Common myeloid progenitor, CD34-positive (primary cell): ENCODE measurements around the gene MXD3.
"Not testable (repeated sequence)": the region's sequence is repeated elsewhere in the genome, so short reads cannot be mapped to it uniquely, and the experiment has no call there.

Experiments used
- CTCF ChIA-PET: fragments of 350-600 bp; sonication (Branson Sonifier 250); formaldehyde crosslinking; loops from one replicate; lab custom pipeline; 2021; ENCODE audit warnings: antibody characterized with exemption; lab: Charles Lee
- POLR2A ChIA-PET: fragments of 350-600 bp; sonication (Branson Sonifier 250); formaldehyde crosslinking; loops from one replicate; lab custom pipeline; 2021; ENCODE audit warnings: antibody characterized with exemption; lab: Charles Lee
- DNase-seq, 3 donors: peaks; one replicate each; pipeline versions ENCODE4 v3.0.0 to v3.0.0-alpha.2; 2013
- H3K27ac ChIP-seq, 2 experiments: 1 replicate in 1 of 2; 2 replicates in 1 of 2; pipeline ENCODE4 v1.7.0; 2013; ENCODE audit warnings: inconsistent platforms in 2 of 2, low read length in 2 of 2, mild to moderate bottlenecking in 2 of 2, low read depth in 1 of 2, moderate library complexity in 1 of 2; ENCODE audit not compliant: severe bottlenecking in 2 of 2, insufficient read depth in 1 of 2, poor library complexity in 1 of 2
- H3K27me3 ChIP-seq, 5 experiments: replicated peaks in 2 of 5; 1 replicate in 3 of 5; 2 replicates in 2 of 5; pipeline versions ENCODE4 v1.6.1 to v1.7.0; 2013; ENCODE audit warnings: low read length in 4 of 5, mild to moderate bottlenecking in 2 of 5, moderate library complexity in 2 of 5, inconsistent platforms in 1 of 5; ENCODE audit not compliant: insufficient read depth in 5 of 5, control insufficient read depth in 4 of 5
- H3K36me3 ChIP-seq, 4 experiments: 1 replicate in 2 of 4; 2 replicates in 2 of 4; pipeline versions ENCODE4 v1.6.1 to v1.7.0; 2013; ENCODE audit warnings: low read length in 3 of 4, control low read depth in 1 of 4, mild to moderate bottlenecking in 1 of 4; ENCODE audit not compliant: control insufficient read depth in 4 of 4, insufficient read depth in 4 of 4
- H3K4me1 ChIP-seq, 4 experiments: 1 replicate in 3 of 4; 2 replicates in 1 of 4; pipeline versions ENCODE4 v1.6.1 to v1.7.1; 2013; ENCODE audit warnings: low read length in 3 of 4, mild to moderate bottlenecking in 3 of 4, control low read depth in 1 of 4, inconsistent platforms in 1 of 4, moderate library complexity in 1 of 4; ENCODE audit not compliant: control insufficient read depth in 4 of 4, insufficient read depth in 4 of 4; ENCODE audit errors: control extremely low read depth in 1 of 4
- H3K4me3 ChIP-seq, 7 experiments: 1 replicate in 4 of 7; 2 replicates in 3 of 7; pipeline versions ENCODE4 v1.5.1 to v1.7.0; 2013; ENCODE audit warnings: mild to moderate bottlenecking in 7 of 7, low read length in 6 of 7, moderate library complexity in 6 of 7, inconsistent platforms in 2 of 7, low read depth in 2 of 7, control low read depth in 1 of 7; ENCODE audit not compliant: insufficient read depth in 4 of 7, control insufficient read depth in 1 of 7; ENCODE audit errors: extremely low read depth in 1 of 7
- H3K9me3 ChIP-seq, 5 experiments: 1 replicate in 4 of 5; 2 replicates in 1 of 5; pipeline versions ENCODE4 v1.6.1 to v1.7.1; 2013; ENCODE audit warnings: low read length in 4 of 5, mild to moderate bottlenecking in 2 of 5, inconsistent platforms in 1 of 5, low read depth in 1 of 5, moderate library complexity in 1 of 5; ENCODE audit not compliant: control insufficient read depth in 4 of 5, insufficient read depth in 2 of 5; ENCODE audit errors: control extremely low read depth in 1 of 5
- WGBS: methylation state at CpG from one replicate; pipeline ENCODE4 v1.1.5; 2013; ENCODE audit not compliant: insufficient coverage; 5-methylcytosine and 5-hydroxymethylcytosine counted together

MXD3 gene

GRCh38 chr5:177344891-177345290 lies 33.2 kb upstream of the MXD3 start:
- CTCF ChIA-PET: interaction anchor here (1.9 to 2.9 kb wide), 2 partner anchors 10 to 11 kb away, joined by 6 to 10 read pairs; no protein-coding TSS in a partner anchor
- no peak overlapping the region for H3K27ac ChIP-seq
- 93% methylated on average over 2 of the region's 6 CpGs for WGBS
- no peaks in the 10 kb centered on the region for H3K9me3 ChIP-seq
- POLR2A ChIA-PET: no interaction called here
- no peak for DNase-seq
- H3K36me3 ChIP-seq: peaks cover 4 to 42% (median 25%) of the 10 kb centered on the region in 4 experiments
- no peaks in the 10 kb centered on the region for H3K27me3 ChIP-seq
- H3K4me1 ChIP-seq: peaks cover 0 to 9% (median 5%) of the 10 kb centered on the region in 4 experiments
- no peak overlapping the region for H3K4me3 ChIP-seq

- CTCF ChIA-PET: interaction anchor here (1.2 to 1.9 kb wide), 2 partner anchors 9 to 34 kb away, joined by 4 to 6 read pairs; no protein-coding TSS in a partner anchor
- 100% methylated on average over 3 of the region's 6 CpGs for WGBS
- Histone ChIP-seq H3K27ac (no peak overlapping the region), H3K36me3 (peaks cover 4 to 43% (median 28%) of the 10 kb centered on the region in 4 experiments), H3K27me3 (no peaks in the 10 kb centered on the region), H3K4me1 (peaks cover 0 to 6% (median 0%) of the 10 kb centered on the region in 4 experiments), H3K4me3 (no peak overlapping the region), H3K9me3 (no peaks in the 10 kb centered on the region)
- no peak for DNase-seq
- POLR2A ChIA-PET: no interaction called here
These were observed 32.1 kb upstream of the MXD3 start for GRCh38 chr5:177343777-177344176.

- H3K27me3 ChIP-seq, H3K4me3 ChIP-seq, POLR2A ChIA-PET, H3K27ac ChIP-seq, H3K4me1 ChIP-seq, H3K9me3 ChIP-seq, DNase-seq: not testable (repeated sequence)
- CTCF ChIA-PET: interaction anchor here (1.0 to 1.2 kb wide), 2 partner anchors 34 kb away, joined by 3 read pairs; no protein-coding TSS in a partner anchor
- WGBS: 100% methylated on average over 4 of the region's 14 CpGs
- peaks cover 4 to 51% (median 34%) of the 10 kb centered on the region in 4 experiments for H3K36me3 ChIP-seq
These were observed 31.3 kb upstream of the MXD3 start for GRCh38 chr5:177343000-177343399.

GRCh38 chr5:177339107-177339638 lies 27.5 kb upstream of the MXD3 start:
- CTCF ChIA-PET: interaction anchor here (0.9 to 10.2 kb wide), 5 partner anchors 11 to 30 kb away, joined by 3 to 162 read pairs (median 6); partner anchors contain the start of gene LMAN2
- POLR2A ChIA-PET: no interaction called here
- Histone ChIP-seq H3K4me3 (no peak overlapping the region), H3K9me3 (no peaks in the 10 kb centered on the region), H3K27ac (no peak overlapping the region), H3K36me3 (peaks cover 6 to 71% (median 58%) of the 10 kb centered on the region in 4 experiments), H3K4me1 (peaks cover 0 to 6% (median 0%) of the 10 kb centered on the region in 4 experiments), H3K27me3 (no peaks in the 10 kb centered on the region)
- 83% methylated on average over 10 of the region's 11 CpGs for WGBS
- no peak for DNase-seq

GRCh38 chr5:177338251-177339106 lies 26.8 kb upstream of the MXD3 start:
- Histone ChIP-seq H3K36me3 (peaks cover 6 to 75% (median 63%) of the 10 kb centered on the region in 4 experiments), H3K9me3 (no peaks in the 10 kb centered on the region), H3K27me3 (no peaks in the 10 kb centered on the region), H3K27ac (no peak overlapping the region), H3K4me1 (peaks cover 0 to 6% (median 4%) of the 10 kb centered on the region in 4 experiments), H3K4me3 (no peak overlapping the region)
- 94% methylated on average over 21 of the region's 22 CpGs for WGBS
- CTCF ChIA-PET: interaction anchor here (0.9 to 10.2 kb wide), 6 partner anchors 12 to 29 kb away, joined by 3 to 162 read pairs (median 5); partner anchors contain the start of genes LMAN2 and RGS14
- POLR2A ChIA-PET: no interaction called here
- no peak for DNase-seq

- Histone ChIP-seq H3K36me3 (peaks cover 6 to 82% (median 61%) of the 10 kb centered on the region in 4 experiments), H3K27ac (no peak overlapping the region), H3K4me3 (no peak overlapping the region), H3K9me3 (no peaks in the 10 kb centered on the region), H3K27me3 (no peaks in the 10 kb centered on the region), H3K4me1 (peaks cover 6 to 20% (median 17%) of the 10 kb centered on the region in 4 experiments)
- CTCF ChIA-PET: interaction anchor here (0.8 to 10.2 kb wide), 16 partner anchors 9 to 67 kb away, joined by 3 to 162 read pairs (median 6); partner anchors contain the start of gene RGS14
- no peak for DNase-seq
- POLR2A ChIA-PET: no interaction called here
- WGBS: 97% methylated on average over 28 of the region's 36 CpGs
These were observed 25.2 kb upstream of the MXD3 start for GRCh38 chr5:177336603-177337494.
